GM23338 (cell line): ENCODE measurements around the gene LILRB5. TPM values are rescaled to one million over a fixed set of nuclear protein-coding genes. Genes with fewer than 3 reads are reported as not detected.
"Not testable (repeated sequence)": the region's sequence is repeated elsewhere in the genome, so short reads cannot be mapped to it uniquely, and the experiment has no call there.

Source experiments
- ATAC-seq: fragments of 200-7000 bp; cut with Tn5 transposase; 3 replicates; pipeline ENCODE4 v1.9.1; 2020
- DNase-seq: peaks from one replicate; pipeline ENCODE4 v3.0.0-alpha.2; 2015; ENCODE audit warnings: low spot score
- H2AFZ ChIP-seq: fragments of 200-600 bp; sonication (generic); 2 replicates; pipeline ENCODE4 v1.8.0; 2016; ENCODE audit warnings: antibody characterized with exemption, mild to moderate bottlenecking, moderate library complexity
- H3F3A ChIP-seq: fragments of 200-600 bp; sonication (generic); replicated peaks from 2 replicates; pipeline ENCODE4 v1.8.0; 2017; ENCODE audit warnings: antibody characterized with exemption, mixed run types, low read depth
- H3K27ac ChIP-seq: fragments of 200-600 bp; sonication (generic); 2 replicates; pipeline ENCODE4 v1.6.1; 2016; ENCODE audit warnings: low read depth
- H3K27me3 ChIP-seq: fragments of 200-600 bp; sonication (generic); 2 replicates; pipeline ENCODE4 v1.8.0; 2016; ENCODE audit warnings: mild to moderate bottlenecking, mixed run types, moderate library complexity; ENCODE audit not compliant: insufficient read depth
- H3K36me3 ChIP-seq: fragments of 200-600 bp; sonication (generic); 2 replicates; pipeline ENCODE4 v1.8.0; 2016; ENCODE audit warnings: mild to moderate bottlenecking; ENCODE audit not compliant: insufficient read depth
- H3K4me1 ChIP-seq: fragments of 200-600 bp; sonication (generic); 2 replicates; pipeline ENCODE4 v1.8.0; 2016; ENCODE audit warnings: mild to moderate bottlenecking, moderate library complexity; ENCODE audit not compliant: insufficient read depth
- H3K4me2 ChIP-seq: fragments of 200-600 bp; sonication (generic); 2 replicates; pipeline ENCODE4 v1.7.1; 2017; ENCODE audit warnings: mixed run types
- H3K4me3 ChIP-seq: fragments of 200-600 bp; sonication (generic); 2 replicates; pipeline ENCODE4 v1.6.1; 2016; ENCODE audit warnings: mixed run types
- H3K79me2 ChIP-seq: fragments of 200-600 bp; sonication (generic); replicated peaks from 2 replicates; pipeline ENCODE4 v1.8.0; 2017; ENCODE audit warnings: mild to moderate bottlenecking; ENCODE audit not compliant: insufficient read depth
- H3K9me2 ChIP-seq: fragments of 200-600 bp; sonication (generic); 2 replicates; pipeline ENCODE4 v1.8.0; 2017; ENCODE audit not compliant: insufficient read depth
- H4K20me1 ChIP-seq: fragments of 200-600 bp; sonication (generic); replicated peaks from 2 replicates; pipeline ENCODE4 v1.8.0; 2017; ENCODE audit warnings: mild to moderate bottlenecking; ENCODE audit not compliant: insufficient read depth
- H3K27ac Mint-ChIP-seq: 2 replicates; pipeline ENCODE4 v1.8.0; 2020; ENCODE audit warnings: inconsistent platforms, mild to moderate bottlenecking, moderate library complexity, mixed read lengths
- H3K27me3 Mint-ChIP-seq: 3 replicates; pipeline ENCODE4 v1.8.0; 2022; ENCODE audit warnings: low read depth, mild to moderate bottlenecking, moderate library complexity, mixed read lengths, inconsistent platforms; ENCODE audit not compliant: insufficient read depth, poor library complexity
- H3K36me3 Mint-ChIP-seq: 3 replicates; pipeline ENCODE4 v1.8.0; 2021; ENCODE audit warnings: low read depth, mild to moderate bottlenecking, inconsistent platforms, moderate library complexity, mixed read lengths
- H3K4me1 Mint-ChIP-seq: 3 replicates; pipeline ENCODE4 v1.8.0; 2020; ENCODE audit warnings: mild to moderate bottlenecking, inconsistent platforms, mixed read lengths
- H3K4me3 Mint-ChIP-seq: 3 replicates; pipeline ENCODE4 v1.8.0; 2021; ENCODE audit warnings: moderate library complexity, mild to moderate bottlenecking, inconsistent platforms, mixed read lengths
- H3K9me3 Mint-ChIP-seq: 3 replicates; pipeline ENCODE4 v1.8.0; 2020; ENCODE audit warnings: moderate library complexity, mild to moderate bottlenecking, inconsistent platforms, mixed read lengths
- CREB1 ChIP-seq: fragments of 250-450 bp; sonication (Bioruptor Pico); IDR thresholded peaks from 2 replicates; pipeline ENCODE4 v1.5.0; 2020; ENCODE audit warnings: low read depth, mild to moderate bottlenecking, moderate library complexity
- EZH2phosphoT487 ChIP-seq: fragments of 200-600 bp; sonication (generic); IDR thresholded peaks from one replicate; pipeline ENCODE4 v1.8.1; 2018; ENCODE audit warnings: antibody characterized with exemption; ENCODE audit not compliant: unreplicated experiment
- NANOG ChIP-seq: IDR thresholded peaks from 2 replicates; pipeline ENCODE4 v1.6.1; 2016; ENCODE audit warnings: antibody characterized with exemption, borderline replicate concordance
- POLR2AphosphoS5 ChIP-seq: IDR thresholded peaks from 2 replicates; pipeline ENCODE4 v1.6.1; 2016; ENCODE audit warnings: antibody characterized with exemption, low read depth
- ZNF114 ChIP-seq: fragments of 250-450 bp; sonication (Bioruptor Pico); IDR thresholded peaks from 2 replicates; pipeline ENCODE4 v1.5.0; 2020; ENCODE audit warnings: mild to moderate bottlenecking, moderate library complexity
- ZNF462 ChIP-seq: fragments of 250-450 bp; sonication (Bioruptor Pico); IDR thresholded peaks from 2 replicates; pipeline ENCODE4 v1.5.0; 2020; ENCODE audit warnings: mild to moderate bottlenecking, moderate library complexity
- polyA plus RNA-seq: library from polyadenylated mRNA; unstranded; fragments of >200 nt; fragmentation: Nextera tagmentation; extraction: Ambion mirVana; gene quantifications from 2 replicates; pipeline ENCODE4 v1.2.1, GENCODE V29; 2016
- total RNA-seq: library from RNA; depleted of rRNA; stranded (reverse); fragments of >200 nt; shearing (Covaris generic); gene quantifications from 2 replicates; pipeline ENCODE4 v1.2.3, GENCODE V29; 2014

LILRB5 gene
- total and polyA plus RNA-seq, 2 experiments from 2014 or later = not detected

GRCh38 chr19:54218259-54218658 is 38.8 kb downstream of the LILRB5 start:
- Histone ChIP-seq H3K27me3 (no peaks in the 10 kb centered on the region), H3F3A (no peaks in the 10 kb centered on the region), H4K20me1 (no peaks in the 10 kb centered on the region), H3K4me3 (no peak overlapping the region), H2AFZ (no peak overlapping the region), H3K4me1 (no peaks in the 10 kb centered on the region), H3K4me2 (no peak overlapping the region), H3K9me2 (no peaks in the 10 kb centered on the region), H3K36me3 (no peaks in the 10 kb centered on the region), H3K79me2 (no peaks in the 10 kb centered on the region), H3K27ac (no peak overlapping the region)
- no peak for TF ChIP-seq ZNF462
- no peak for TF ChIP-seq NANOG
- TF ChIP-seq EZH2phosphoT487 = no peak
- no peak for TF ChIP-seq POLR2AphosphoS5
- no peak for TF ChIP-seq CREB1 (CRISPR knock-in tag)
- no peak for TF ChIP-seq ZNF114
- Mint-ChIP-seq H3K27ac (no peak overlapping the region), H3K4me1 (no peaks in the 10 kb centered on the region; the same call in 1 of the 3 replicates), H3K27me3 (peaks cover 3% of the 10 kb centered on the region), H3K9me3 (peaks cover 3% of the 10 kb centered on the region; the same call in 2 of the 3 replicates), H3K4me3 (no peak overlapping the region), H3K36me3 (peaks cover 22% of the 10 kb centered on the region)
- ATAC-seq (no peak), DNase-seq (no peak)

GRCh38 chr19:54217517-54218247 is 39.4 kb downstream of the LILRB5 start:
- H3K27ac Mint-ChIP-seq, ATAC-seq, H3F3A ChIP-seq, H3K27ac ChIP-seq, H3K27me3 ChIP-seq, H3K9me3 Mint-ChIP-seq, H4K20me1 ChIP-seq, H3K79me2 ChIP-seq, H3K4me2 ChIP-seq, H2AFZ ChIP-seq, H3K4me3 ChIP-seq, H3K4me1 ChIP-seq, H3K36me3 ChIP-seq, H3K4me1 Mint-ChIP-seq, H3K27me3 Mint-ChIP-seq, H3K9me2 ChIP-seq, DNase-seq, H3K4me3 Mint-ChIP-seq: not testable (repeated sequence)
- peaks cover 26% of the 10 kb centered on the region for H3K36me3 Mint-ChIP-seq
